IPS DF 4.7 (cell line): ENCODE data around the gene D2HGDH.

Source experiments
- DNase-seq: peaks from one replicate; pipeline ENCODE4 v3.0.0-alpha.2; 2013; ENCODE audit warnings: low spot score; ENCODE audit errors: extremely low read depth

The D2HGDH gene

DNA sequence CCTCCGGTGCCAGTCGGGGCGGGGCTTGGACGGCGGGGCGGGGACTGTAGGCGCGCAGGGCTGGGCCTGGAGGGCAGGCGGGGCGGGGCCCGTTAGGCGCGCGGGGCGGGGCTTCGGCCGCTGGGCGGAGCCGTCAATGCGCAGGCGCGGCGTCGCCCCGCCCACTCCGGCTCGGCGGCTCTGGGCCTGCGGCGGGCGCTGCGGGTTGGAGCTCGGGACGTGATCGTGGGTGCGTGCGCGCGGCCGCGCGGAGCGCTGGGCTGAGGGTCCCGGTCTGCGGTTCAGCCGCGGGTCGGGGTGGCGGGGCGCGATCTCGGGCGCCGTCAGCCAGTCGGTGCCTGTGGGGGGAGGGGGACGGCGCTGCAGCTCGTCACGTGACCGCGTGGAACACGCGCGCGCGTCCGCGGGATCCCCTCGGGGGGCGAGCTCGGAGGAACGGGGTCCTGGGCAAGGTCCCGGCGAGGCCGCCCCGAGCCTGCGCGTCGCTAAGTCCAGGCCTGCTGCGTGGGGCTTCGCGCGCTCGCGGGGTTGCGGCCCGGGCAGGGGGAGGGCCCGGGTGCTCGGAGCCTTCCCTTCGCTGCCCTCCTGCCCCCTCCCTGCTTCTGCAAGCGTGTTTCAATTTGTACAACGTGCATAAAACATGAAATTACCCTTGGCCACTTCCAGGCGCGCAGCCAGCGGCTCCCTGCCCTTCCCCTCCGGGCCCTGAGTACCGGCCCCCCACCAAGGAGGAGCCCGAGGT is at the start of gene D2HGDH:
Gene D2HGDH, plus strand, starts transcription at position 164 of the 742 bp plus-strand sequence. CDS start 595 bp downstream, outside the sequence.
- DNase-seq, result no peak

- DNase-seq, result no peak
Measured at GRCh38 chr2:241686324-241686649, 48.1 kb upstream of the D2HGDH start.

- no peak for DNase-seq
Measured at GRCh38 chr2:241686650-241687425, 47.6 kb upstream of the D2HGDH start, which contains the start of gene DTYMK. Gene DTYMK (minus strand): TSS chr2:241686815. CDS start chr2:241686783, 32 bp downstream.

DNA sequence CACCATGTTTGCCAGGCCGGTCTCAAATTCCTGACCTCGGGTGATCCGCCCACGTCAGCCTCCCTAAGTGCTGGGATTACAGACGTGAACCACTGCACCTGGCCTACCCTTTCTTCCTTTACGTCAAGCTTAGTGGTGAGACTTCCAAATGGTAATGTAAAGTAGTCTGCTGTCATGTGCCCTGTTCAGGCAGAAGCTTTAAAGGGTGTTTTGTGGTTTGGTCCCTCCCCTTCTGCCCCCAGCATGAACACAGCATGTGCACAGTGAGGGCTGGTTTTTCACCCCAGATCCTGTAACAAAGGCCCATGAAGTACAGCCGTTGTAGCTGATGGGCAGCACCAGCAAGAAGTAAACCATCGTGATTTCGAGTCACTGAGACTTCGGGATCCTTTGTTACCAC is 45.1 kb upstream of the D2HGDH start:
- no peak for DNase-seq

DNA sequence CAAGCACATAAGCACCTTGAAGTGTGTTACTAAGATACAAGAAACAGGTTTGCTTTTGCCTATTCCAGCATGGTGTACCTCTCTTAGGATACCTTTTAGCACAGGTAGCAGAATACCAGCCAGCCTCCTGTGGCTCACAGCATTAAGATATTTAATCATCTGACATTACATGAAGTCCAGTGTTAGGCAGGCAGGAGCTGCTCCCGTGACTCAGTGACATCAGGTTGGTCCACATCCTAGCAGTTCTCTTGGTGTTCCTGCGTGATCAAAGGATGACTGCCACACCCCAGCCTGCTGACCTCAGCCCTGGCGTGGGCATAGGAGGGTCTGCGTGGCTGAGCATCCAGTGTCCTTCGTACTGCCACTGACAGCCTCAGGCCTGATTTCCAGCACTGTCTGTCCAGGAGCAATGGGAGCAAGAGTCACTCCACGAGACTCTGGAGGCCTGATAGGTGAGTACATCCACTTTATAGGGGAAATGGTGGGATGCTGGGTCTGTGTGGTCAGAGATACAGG is 44.2 kb upstream of the D2HGDH start:
- no peak for DNase-seq

GRCh38 chr2:241692448-241692847 is 42.0 kb upstream of the D2HGDH start:
- DNase-seq, result no peak

DNA sequence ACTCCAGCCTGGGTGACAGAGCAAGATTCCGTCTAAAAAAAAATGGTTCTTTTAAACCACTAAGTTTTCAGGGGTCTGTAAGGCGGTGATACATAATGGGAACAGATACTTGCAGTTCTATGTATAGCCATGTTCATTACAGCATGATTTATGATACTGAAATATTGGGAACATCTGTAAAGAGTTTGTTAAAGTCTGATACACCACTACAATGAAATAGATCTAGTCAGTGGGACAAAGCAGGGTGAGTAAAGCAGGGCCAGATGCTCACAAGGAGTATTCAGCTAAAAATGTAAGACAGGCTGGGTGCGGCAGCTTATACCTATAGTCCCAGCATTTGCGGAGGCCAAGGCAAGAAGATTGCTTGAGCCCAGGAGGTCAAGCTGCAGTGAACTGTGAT is 38.8 kb upstream of the D2HGDH start:
- DNase-seq, result no peak

DNA sequence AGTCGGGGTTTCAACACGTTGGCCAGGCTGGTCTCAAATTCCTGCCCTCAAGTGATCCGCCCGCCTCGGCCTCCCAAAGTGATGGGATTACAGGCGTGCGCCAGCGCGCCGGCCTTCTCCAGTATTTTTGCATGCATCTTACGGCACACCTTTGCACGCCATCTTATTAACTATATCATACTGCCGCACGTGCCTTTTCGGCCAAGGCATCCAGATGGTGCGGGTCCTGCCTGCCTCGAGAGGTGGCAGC is 33.4 kb upstream of the D2HGDH start:
- DNase-seq, result no peak

- DNase-seq, result no peak
Measured at GRCh38 chr2:241701399-241702154, 32.9 kb upstream of the D2HGDH start, which contains the start of gene ING5. Gene ING5 (plus strand): TSS chr2:241702039. CDS start chr2:241702066, 27 bp downstream.

- DNase-seq, result no peak
Measured at GRCh38 chr2:241702155-241703031, 32.0 kb upstream of the D2HGDH start.

DNA sequence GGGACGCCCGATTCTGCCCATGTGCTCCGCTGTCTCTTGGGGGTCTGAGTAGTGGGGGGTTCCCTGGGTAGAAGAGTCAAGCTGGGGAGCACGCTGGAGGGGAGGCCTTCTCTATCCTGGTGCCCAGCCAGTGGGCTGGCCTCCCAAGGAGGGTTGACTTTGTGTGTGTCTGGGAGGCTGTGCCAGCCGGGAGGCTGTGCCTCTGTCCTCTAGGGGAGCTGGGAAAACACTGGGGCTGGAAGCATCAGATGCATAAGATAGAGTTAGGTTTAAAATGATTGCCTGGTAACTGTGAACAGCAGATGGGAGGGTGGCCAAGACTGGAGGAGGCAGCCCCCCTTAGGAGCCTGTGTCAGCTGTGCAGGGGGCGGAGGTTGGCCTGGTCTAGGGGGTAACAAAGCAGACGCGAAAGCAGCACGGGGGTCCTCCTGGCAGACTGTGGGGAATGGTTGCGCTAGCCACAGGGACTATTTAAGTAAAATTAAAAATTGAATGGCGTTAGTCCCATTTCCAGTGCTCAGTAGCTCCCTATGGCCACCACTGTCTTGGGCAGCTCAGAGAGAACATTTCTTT is 31.3 kb upstream of the D2HGDH start:
- no peak for DNase-seq

- DNase-seq, result no peak
Measured at GRCh38 chr2:241706537-241706936, 27.9 kb upstream of the D2HGDH start.

DNA sequence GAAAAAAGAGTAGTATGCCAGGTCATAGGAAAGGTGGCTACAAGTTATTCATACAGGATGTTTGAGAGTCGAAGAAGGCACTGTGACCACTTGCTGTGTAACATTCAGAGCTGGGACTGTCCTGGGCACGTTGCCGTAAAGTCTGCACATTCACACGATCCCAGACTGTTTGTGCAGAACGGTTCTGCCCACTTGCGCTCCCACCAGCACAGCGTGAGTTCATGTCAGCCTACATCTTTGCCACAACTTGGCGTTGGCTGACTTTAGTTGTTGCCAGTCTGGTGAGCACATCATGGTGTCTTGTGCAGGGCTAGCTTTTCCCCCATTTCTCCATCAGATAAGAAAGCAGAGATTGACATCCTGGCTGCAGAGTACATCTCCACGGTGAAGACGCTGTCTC is 25.6 kb upstream of the D2HGDH start:
- DNase-seq, result no peak

DNA sequence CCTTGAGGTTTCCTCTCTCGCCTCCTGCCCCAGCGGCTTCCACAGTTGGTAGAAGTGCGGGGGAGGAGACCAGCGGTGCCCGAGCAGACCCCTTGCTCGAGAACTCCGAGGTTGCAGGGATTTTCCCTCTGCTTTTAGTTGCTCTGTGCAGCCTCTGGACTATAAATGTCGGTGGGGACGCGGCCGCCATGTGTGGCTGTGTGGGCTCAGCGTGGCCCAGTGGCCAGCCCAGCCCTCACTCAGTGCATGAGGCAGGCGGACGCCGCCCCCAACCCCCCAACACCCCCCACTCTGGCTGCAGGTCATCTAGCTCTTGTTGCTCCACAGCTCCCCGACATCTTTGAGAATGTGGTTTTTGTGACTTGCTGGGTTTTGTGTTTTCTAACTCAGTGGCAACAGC is 15.3 kb upstream of the D2HGDH start:
- DNase-seq, result no peak

DNA sequence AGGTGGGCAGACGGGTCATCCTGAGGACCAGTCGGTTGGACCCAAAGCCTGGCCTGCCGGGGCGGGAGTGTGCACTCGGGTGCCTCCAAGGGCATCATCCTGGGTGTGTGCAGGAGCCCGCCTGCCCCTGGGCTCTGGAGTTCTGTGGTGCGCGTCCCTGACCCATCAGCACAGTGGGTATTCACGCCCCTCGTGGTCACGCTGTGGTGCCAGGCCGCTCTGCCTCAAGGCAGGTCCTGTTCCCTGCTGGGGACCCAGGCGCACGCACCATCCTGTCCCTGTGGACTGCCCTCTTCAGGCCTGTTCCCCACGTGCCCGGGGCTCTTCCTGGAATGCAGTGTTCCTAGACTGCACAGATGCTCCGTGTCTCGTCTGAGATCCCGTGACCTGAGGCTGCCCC is 14.3 kb upstream of the D2HGDH start:
- no peak for DNase-seq

DNA sequence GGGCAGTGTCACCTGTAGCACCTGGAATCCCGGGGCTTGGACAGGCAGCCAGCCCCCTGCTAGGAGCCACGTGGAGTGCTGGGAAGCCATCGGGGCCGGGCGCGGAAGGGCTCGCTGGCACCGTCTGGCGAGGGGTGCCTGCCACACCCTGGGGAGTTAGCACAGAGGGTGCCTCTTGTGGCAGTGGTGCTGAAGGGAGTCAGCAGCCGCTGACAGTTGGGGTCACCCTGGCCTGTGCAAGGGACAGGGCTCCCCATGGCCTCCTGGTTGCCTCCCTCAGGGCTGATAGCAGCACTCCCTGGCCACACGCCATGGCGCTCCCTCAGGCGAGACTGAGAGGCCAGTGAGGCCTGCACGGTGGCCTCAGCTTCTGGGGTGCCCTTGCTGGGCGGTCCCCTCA is 13.9 kb upstream of the D2HGDH start:
- DNase-seq, result no peak

GRCh38 chr2:241721852-241722251 is 12.6 kb upstream of the D2HGDH start:
- DNase-seq, result no peak

- no peak for DNase-seq
Measured at GRCh38 chr2:241722896-241723454, 11.5 kb upstream of the D2HGDH start.

DNA sequence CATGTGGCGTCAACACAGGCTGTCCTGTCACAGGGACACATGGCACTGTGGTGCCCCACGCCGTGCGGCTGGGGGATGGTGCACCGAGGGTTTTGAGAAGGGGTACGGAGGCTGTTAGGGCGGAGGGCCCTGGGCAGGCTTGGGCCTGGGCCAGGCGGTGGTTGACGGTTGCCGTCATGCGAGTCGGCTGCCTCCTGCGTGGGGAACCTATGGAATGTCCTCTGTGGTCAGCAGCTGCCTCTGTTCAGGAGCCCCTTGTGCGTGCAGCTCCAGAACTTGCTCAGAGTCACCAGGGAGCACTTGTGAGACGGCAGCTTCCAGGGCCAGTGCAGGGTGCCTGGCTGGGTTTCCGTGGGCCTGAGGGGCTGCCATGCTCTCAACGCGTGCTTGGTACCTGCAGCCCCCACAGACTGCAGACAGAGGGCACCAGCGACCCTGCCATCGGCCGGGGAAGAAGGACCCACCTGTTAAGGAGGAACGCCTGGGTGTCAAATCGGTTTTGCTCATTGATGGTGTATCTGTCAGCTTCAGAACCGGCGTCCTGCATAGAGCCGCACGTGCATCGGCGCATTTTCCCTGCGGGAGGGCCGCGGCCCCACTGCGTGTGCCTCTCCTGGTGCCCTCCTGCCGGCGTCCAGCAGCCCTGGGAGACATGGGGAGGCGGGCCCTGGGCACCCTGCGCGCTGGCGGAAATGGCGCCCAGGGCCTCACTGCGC is 10.0 kb upstream of the D2HGDH start:
- DNase-seq, result no peak
